HG03103 (cell line): ENCODE measurements around the gene SYNC.
"Not testable (repeated sequence)": the region's sequence is repeated elsewhere in the genome, so short reads cannot be mapped to it uniquely, and the experiment has no call there.

ENCODE experiments used
- ATAC-seq: cut with Tn5 transposase; IDR thresholded peaks from one replicate; pipeline ENCODE4 v1.9.1; 2021; ENCODE audit warnings: low read depth; ENCODE audit not compliant: unreplicated experiment

The SYNC gene

DNA sequence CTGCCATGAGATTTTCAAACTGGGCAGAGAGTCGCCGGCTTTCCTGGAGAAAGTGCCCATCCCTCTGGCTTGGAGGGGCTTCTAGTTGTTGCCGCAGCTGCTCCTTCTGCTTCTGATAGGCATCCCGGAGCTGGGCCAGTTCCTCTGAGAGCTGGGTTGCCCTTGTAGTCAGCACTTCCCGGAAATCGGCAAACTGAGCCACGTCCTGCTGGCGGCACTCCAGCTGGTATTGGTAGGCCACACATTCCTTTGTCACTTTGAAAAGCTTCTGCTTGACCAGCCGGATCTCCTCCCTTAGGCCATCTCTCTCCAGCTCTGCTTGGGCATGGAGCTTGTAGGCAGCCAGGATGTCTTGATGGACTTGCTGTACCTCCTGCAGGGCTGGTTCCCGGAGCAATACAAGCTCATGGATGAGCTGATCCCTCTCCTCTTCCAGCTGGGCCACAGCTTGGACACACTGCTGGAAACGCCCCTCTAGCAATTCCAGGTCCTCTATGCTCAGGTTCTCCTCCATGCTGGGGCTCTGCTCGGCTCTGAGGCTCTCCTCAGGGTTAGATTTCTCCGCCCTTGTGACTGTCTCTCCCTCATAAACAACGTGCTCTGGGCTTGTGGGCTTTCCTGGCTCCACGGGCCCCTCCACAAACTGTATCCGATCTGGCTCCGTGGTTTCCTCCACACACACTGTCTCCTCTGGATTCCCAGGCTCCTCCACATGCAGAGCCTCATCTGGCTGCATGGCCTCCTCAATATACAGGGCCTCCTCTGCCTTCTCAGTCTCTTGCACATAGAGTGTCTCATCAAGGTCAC, 7.3 kb downstream of the SYNC start:
- no peak for ATAC-seq

DNA sequence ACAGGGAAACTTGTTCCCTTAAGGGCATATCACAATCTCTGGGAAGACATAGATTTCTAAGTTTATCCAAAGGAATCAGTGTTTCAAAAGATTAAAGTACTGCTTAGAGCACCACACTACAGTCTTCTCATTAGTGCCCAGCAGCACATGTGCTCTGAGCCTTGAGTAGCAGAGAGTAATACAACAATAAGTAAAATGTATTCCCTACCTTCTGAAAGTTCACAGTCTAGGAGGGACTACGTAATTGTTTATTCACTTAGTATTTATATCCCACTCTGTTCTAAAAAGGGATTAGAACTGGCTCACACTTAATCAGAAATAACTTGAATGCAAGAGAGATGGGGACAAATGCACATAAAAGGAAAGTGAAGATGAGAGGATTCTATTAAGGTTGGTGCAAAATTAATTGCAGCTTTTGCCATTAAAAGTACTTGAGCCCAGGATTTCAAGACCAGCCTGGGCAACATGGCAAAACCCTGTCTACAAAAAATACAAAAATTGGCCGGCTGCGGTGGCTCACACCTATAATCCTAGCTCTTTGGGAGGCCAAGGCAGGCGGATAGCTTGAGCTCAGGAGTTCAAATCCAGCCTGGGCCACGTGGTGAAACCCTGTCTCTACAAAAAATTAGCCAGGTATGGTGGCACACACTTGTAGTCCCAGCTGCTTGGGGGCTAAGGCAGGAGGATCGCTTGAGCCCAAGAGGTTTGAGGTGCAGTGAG, 9.0 kb downstream of the SYNC start:
- ATAC-seq: no peak

DNA sequence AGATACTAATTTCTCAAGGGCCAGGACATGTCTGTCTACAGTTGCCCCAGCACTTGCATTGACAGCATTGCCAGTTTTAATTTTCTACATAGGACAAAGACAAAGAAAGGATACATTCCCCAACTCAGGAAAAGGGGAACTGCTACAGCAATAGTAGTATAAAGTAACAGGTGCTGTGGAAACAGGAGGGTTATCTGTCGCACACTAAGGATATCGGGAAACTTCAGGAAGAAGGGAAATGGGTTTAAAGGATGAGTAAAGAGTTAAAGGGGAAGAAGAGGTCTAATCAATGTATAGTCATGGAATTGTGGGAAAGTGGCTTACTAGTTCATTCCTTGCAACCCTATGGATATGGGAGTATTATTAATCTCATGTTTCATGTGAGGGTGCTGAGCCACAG, 16.2 kb downstream of the SYNC start:
- ATAC-seq: no peak

DNA sequence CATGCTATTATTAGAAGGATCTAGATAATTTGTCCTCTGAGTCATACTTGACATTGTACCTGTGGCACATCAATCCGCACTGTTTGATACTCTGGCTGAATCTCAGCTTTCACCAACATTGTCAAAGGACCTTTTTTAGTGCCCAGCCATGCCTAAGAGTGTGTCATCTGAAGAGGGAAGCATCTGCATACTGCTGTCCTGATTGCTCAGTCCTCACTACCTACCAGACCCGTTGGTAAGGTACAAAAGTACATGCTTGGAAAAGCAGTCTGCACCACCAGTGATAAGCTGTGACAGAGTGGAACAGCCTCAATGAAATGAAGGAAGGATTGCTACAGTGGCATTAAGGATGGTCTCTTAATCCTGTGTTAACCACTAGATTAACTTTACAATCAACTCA, 17.1 kb downstream of the SYNC start:
- no peak for ATAC-seq

DNA sequence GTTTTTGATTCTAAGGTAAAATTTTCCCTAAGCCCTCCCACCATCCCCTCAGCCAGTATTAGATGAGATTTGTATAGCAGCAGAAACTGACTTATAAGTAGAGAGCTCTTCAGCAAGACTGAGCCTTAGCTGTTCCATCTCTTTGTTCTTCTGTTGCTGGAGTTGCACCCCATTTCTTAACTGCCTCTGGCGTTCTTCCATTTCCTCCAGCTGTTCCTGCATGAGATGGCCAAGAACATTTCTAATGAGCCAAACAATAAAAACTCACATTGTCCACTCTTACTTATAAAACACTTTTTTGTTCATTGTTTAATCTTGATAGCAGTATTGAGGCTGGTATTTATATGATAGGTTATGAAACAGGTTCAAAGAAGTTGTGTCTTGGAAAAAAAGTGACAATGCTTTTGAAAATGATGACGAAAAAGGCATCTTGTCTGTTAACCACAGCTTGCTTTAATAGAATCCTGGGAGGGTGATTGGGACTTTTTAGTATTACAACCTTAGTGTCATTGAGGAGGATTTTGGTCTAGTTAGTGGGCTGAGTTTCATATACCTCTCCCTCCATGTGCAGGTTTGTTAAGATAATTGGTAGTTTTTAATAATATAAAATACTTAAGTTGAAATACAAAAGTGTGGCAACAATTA, 18.3 kb downstream of the SYNC start:
- ATAC-seq: no peak

DNA sequence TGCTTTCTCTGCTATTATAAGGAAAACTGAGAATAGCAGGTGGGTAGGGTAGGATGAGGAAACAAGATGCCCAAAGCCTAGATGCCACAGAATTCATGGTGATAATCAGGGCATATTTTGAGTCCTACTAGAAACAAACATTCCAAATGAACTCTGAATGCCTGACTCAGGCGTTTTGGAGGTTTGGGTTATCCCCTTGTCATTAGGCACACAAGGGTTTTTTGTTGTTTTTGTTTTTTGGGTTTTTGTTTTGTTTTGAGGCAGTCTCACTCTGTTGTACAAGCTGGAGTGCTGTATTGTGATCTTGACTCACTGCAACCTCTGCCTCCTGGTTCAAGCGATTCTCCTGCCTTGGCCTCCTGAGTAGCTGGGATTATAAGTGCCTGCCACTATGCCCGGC, 19.2 kb downstream of the SYNC start:
- no peak for ATAC-seq

DNA sequence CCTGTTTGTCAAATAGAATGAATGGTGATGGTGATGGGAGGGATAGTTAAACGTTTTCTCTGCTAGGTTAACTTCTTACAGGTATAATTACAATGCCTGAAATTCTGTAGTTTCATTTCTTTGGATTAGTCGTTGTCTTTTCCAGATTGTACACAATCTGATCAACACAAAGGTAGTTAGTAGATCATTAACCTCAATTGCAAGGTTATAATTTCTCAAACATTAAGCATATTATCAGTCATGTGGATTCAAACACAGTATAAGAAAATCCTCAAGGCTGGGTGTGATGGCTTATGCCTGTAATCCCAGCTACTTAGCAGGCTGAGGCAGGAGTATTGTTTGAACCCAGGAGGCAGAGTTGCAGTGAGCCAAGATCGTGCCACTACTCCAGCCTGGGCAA, 20.6 kb downstream of the SYNC start:
- no peak for ATAC-seq

DNA sequence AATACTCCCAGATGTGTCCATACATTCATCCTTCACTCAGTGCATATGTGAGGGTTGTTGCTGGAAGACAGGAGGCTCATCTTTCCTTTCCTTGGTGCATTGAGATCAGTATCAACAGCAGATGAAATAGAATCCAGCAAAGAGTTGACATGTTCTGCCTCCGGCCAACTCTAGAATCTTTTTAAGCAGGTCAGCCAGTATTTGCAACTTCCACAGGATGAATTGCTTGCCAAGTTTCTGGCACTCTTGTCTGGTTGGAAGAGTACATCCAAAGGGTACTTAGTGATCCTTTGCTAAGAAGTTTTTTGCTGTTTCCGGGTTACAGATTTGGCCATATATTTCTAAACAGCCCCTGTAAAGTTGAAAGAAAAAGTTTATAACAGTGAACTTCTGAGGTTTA, 21.1 kb downstream of the SYNC start:
- ATAC-seq: no peak

DNA sequence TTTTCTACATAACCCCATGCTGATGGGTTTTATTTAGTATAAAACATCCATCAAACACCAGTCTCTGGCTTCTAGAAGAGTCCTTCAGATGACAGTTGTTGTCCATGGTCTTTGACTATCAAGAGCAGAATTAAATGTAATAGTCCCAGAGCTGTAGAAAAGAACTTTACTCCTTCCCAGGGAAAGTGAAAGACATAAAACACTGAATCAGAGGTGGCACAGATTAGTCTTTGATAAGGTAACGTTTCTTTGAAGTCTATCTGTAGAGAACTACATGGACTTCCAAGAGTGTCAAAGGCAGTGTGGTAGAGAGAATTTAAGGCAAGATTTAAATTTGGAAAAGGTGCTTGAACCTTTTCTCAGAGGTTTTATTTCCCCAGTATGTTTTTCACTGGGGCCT, 21.9 kb downstream of the SYNC start:
- ATAC-seq: no peak

DNA sequence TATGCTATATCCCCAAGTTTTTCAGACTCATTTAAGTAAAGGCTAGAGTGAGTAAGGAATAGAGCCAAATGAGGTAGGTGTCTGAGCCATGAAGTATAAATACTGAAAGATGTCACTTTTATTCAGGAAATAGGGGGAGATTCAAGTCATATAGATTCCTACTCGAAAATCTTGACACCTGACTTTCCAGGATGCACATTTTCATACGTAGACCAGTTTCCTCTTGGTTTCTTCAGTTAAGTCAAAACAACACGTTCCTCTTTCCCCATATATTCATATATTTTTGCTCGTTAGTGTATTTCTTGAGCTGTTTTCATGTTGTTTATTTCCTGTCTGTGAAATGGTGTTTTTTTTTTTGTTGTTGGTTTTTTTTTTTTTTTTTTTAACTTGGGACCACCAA, 22.6 kb downstream of the SYNC start:
- not testable (repeated sequence) for ATAC-seq

DNA sequence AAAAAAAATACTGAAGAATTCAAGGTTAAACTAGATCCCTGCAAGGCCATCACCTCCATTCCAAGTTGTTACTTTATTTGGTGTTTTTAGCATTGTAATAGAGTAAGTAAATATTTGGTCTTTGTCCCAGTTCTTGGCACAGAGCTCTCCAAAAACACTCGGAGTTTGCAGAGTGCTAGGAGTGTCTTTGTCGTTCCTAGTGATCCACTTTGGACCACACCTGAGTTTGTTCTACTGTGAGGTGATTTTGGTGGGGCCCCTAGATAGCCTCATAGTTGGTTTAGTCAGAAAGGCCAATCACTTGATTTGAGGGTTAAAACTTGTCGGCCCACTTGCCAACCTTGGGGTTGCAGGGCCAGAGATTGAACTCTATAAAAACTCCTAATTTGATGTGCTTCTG, 25.6 kb downstream of the SYNC start:
- no peak for ATAC-seq

DNA sequence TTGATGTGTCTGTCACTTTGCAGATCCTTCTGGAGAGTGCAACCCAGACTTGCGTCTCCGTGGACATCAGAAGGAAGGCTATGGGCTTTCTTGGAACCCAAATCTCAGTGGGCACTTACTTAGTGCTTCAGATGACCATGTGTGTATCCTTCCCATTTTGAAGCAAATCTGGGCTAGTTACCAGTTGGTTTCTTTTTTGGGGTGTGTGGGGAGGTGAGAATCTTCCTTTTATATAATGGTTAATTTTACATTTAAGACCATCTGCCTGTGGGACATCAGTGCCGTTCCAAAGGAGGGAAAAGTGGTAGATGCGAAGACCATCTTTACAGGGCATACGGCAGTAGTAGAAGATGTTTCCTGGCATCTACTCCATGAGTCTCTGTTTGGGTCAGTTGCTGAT, 33.9 kb downstream of the SYNC start:
- not testable (repeated sequence) for ATAC-seq

DNA sequence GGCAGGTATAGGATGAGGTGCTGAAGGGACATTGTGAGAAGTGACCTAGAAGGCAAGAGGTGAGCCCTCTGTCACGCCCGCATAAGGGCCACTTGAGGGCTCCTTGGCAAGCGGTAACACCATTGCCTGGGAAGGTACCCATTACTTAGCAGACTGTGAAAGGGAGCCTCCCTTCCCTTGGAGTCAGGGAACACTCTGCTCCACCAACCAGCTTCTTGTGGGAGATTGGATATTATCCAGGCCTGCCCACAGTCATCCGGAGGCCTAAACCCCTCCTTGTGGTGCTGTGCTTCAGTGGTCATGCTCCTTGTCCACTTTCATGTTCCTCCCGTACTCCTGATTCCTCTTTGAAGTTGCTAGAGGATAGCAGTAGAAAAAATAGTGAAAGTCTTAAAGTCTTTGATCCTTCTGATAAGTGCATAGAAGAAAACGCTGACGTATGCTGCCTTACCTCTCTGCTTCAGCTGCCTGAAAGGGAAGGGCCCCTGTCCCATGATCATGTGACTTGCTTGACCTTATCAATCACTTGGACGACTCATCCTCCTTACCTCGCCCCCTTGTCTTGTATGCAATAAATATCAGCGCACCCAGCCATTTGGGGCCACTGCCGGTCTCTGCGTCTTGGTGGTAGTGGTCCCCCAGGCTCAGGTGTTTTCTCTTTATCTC, 35.5 kb downstream of the SYNC start:
- ATAC-seq: no peak

DNA sequence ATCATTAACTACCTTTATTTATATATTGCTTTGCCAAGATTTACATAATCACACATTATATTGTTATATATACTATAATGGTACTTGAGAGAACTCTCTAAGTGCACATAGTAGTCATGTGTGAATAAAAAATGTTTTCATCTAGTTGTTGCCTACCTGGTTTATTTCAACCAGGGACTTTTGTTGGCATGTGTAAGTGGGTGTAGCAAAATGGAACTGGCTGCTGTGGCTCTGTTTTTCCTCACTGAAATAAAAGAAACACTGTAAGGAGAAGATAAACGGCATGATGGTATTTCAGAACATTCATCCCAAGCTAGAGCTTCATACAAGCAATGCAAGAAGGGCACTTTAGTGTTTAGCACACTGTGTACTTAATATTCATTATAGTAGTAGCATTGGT, 36.7 kb downstream of the SYNC start:
- no peak for ATAC-seq

DNA sequence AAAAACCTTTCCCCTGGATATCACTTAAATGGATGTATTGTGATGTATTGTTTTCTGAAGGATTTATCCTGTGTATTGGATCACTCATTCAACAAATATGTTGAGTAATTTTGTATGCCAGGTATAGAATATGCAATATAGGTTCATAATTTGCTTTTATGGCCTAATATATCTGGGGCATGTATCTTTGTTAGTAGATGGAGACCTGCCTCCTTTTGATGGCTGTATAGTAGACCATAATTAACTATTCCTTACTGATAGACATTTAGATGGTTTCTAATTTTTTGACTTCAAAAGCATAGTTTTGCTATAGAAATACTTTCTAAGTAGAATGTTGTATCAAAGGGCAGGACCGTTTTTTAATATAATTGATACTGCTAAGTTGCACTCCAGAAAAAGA, 43.0 kb downstream of the SYNC start:
- ATAC-seq: no peak

DNA sequence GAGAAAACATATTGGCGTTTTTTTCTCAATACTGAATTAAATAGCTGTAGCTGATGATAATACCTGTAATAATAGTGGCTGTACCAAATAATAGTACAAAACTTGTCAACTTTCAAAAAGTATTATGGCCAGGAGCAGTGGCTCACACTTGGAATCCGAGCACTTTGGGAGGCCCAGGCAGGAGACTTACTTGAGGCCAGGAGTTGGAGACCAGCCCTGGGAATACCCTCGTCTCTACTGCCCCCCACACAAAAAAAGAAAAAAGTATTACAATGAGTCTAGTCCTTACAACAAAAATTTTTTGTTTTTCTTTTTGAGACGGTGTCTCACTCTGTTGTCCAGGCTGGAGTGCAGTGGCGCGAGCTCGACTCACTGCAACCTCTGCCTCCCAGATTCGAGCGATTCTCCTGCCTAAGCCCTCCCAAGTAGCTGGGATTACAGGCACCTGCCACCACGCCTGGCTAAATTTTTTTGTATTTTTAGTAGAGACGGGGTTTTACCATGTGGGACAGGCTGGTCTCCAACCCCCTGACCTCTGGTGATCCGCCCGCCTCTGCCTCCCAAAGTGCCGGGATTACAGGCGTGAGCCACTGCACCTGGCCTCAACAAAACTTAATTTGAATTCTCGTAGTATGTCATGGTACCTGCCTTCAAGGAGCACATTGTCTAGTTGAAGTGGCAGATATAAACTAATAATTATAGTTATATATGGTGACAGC, 50.2 kb downstream of the SYNC start:
- ATAC-seq: no peak

DNA sequence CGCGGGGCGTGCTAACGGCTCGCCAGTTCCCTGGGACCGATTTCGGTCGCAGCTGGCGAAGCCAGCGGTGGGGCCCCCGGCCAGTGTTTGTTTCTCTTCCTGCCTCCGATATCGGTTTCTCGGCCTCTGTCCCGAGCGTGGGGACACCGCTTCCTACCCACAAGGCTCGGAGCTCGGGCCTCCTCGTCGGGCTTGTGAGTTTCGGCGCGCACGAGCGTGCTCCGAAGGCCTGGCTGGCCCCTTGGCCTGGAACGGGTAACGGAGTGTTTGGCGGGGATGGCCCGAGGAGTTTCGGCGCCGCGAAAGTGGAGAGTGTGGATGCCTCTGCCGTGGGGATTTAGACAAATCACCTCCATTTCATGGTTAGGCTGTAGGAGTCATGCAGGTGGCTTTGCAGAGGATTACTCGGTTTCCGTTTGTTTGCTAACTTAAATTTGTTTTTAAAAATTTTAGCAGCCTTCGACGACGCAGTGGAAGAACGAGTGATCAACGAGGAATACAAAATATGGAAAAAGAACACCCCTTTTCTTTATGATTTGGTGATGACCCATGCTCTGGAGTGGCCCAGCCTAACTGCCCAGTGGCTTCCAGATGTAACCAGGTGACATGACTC, 51.0 kb downstream of the SYNC start:
- no peak for ATAC-seq

DNA sequence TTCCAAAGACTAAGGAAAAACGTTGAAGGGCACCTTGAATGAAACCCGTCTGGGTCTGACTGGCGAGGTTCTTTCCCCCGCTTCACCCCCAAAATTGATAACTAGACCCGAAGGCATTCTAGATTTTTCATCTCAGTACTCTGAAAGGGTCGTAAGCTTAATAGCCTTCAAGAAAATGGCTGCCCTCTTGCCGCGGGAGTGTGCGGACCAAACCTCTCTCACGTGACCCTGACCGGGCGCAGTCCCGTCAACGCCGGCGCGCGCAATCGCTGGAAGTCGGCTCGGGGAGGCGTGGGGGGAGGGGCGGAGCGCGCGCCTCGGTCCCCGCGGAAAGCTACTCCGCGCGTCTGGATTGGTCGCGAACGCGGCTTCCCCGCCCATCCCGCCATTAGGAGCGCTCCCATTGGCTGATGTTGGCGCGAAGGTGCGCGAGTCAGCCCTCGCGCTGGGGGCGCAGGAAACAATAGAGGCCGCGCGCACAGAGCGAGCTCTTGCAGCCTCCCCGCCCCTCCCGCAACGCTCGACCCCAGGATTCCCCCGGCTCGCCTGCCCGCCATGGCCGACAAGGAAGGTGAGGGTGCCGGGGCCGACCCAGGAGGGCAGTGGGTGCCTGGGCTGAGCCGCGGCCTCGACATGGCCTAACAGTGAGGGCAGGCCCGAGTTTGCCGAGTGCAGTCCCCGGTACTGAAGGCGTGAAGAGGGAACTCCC, 51.7 kb downstream of the SYNC start, which contains the start of gene RBBP4:
Gene RBBP4 (plus strand): TSS at position 457 of the 709 bp plus-strand sequence. CDS start 99 bp downstream, at position 556.
- peak; percentile 78 for ATAC-seq

DNA sequence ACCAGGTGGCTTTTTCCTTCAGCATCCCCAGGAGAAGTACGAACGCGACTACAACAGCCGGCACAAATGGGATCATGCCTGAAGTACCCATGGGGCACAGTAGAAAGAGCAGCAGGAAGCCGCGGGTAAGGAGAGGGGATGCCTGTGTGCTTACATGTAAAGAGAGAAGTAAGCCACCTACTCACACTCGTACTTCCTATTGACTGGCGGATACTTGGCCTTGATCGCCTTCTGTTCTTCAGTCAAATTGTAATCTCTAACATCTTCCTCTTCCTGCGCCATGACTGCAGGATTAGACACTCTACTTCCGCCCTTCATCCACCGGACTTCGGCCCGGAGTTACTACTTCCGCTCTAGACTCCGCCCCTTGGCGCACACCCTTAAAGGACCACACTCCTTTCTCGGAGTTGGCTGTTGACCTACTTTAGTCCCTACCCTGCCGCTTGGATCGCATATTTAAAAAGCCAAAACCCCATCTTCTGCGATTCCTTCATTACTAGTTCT, 52.3 kb downstream of the SYNC start, which contains the start of gene ZBTB8OS:
Gene ZBTB8OS (minus strand): TSS at position 303 of the 504 bp plus-strand sequence. CDS start 21 bp downstream, at position 282.
- peak; percentile 52 for ATAC-seq
